Activated CD4-positive, alpha-beta T cell treated with anti-CD3 and anti-CD28 coated beads, Interleukin-2, amount 50 U/mL, for 48 hours (primary cell): ENCODE results near the gene TTC19.
"Not testable (repeated sequence)": the region's sequence is repeated elsewhere in the genome, so short reads cannot be mapped to it uniquely, and the experiment has no call there.

ENCODE experiments used
- DNase-seq, 2 experiments: peaks; one replicate each; pipeline ENCODE4 v3.0.0-alpha.2; 2020

The TTC19 gene

GRCh38 chr17:15973016-15973415 lies 26.6 kb upstream of the TTC19 start:
- DNase-seq: no peak

GRCh38 chr17:15973834-15974233 lies 25.8 kb upstream of the TTC19 start:
- DNase-seq: no peak

DNA sequence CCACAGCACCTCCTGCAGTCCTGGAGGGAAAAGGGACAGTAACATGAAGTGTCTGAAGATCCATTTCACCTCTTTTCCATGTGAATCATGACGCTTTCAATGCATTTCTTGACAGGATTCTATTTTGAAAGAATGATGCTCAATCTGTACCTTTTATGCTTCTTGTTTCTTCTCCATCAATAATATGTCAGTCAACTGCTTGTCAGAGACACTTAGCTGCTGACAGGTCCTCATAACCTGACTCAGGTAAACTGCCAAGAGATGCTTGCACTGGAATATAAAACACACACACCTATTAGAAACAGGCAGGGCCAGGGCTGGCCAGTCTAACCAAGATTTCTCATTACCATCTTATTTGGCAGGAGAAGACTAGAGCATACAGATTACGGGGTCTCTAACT lies 21.7 kb upstream of the TTC19 start:
- no peak for DNase-seq

DNA sequence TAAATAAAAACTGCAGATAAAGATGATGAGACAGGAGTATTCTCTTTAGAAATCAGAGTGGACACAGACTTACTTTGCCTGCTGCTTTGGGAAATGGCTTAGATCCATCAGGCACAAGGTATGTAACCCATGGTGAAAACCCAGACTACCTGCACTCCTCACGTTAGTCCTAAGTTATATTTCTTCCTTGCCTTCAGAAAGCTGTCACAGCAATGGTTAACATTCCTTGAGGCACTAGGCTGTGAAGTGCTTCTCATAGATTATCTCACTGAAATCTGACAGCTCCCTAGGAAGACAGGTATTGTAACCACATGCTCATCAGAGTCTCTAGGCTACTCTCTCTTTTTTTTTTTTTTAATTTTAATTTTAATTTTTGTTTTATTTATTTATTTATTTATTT lies 21.0 kb upstream of the TTC19 start:
- no peak for DNase-seq

- DNase-seq: not testable (repeated sequence)
Measured at GRCh38 chr17:15979013-15979412, 20.6 kb upstream of the TTC19 start.

DNA sequence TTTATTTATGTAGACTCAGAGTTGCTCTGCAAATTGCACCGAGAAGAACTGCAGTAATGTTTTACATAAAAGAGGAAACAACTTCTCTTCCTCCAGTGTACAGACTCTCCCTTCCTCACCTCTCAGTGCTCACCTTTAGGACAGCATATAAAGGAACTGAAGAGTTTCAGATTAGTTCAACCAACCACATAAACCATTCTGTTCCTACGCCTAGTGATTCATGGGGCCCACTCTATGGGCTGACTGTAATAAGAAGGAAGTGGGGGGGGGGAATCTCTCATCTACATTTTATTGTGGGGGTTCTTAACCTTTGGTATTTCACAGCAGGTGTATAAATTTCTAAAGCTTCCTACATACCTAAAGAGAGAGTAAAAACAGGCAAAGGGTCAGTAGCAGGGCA lies 18.4 kb upstream of the TTC19 start:
- peak in 1 of 2 experiments; percentile 39 for DNase-seq

GRCh38 chr17:15981646-15982580 lies 17.7 kb upstream of the TTC19 start:
- DNase-seq: no peak

DNA sequence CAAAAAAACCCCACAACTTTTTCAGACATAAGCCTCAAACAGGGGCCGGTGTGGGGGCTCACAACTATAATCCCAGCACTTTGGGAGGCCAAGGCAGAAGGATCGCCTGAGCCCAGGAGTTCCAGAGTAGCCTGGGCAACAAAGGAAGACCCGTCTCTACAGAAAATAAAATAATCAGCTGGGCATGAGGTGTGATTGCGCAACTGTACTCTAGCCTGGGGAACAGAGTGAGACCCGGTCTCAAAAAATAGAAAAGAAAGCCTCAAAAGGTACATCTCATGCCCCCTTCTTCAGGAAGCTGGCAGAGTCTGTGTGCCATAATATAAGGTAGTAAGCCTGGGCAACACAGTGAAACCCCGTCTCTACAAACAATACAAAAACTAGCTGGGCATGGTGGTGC lies 3.3 kb upstream of the TTC19 start:
- no peak for DNase-seq

DNA sequence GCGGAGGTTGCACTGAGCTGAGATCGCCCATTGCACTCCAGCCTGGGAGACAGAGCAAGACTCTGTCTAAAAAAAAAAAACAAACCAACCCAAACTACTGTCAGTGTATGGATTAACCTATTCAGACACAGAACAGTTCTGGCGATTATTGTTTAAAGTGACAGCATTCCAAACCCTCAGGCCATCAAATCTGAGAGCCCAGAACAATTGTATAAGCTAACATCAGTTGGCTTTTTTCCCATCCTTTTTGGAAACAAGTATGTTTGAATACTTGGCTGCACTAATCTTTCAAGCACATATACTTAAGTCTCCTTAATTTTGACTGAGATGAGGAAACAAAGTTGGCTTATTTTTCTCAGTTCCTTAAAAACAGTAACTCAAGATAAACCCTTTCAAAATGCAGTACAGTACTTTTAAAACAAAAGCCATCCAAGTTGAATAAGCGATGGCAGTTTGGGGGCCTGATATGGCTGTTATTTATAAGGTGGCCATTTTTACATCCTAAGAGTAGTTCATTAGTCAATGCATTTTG lies 1.5 kb upstream of the TTC19 start:
- DNase-seq: no peak

- DNase-seq: peak in 1 of 2 experiments; percentile 42
Measured at GRCh38 chr17:15999974-16000827, 577 bp downstream of the TTC19 start.

DNA sequence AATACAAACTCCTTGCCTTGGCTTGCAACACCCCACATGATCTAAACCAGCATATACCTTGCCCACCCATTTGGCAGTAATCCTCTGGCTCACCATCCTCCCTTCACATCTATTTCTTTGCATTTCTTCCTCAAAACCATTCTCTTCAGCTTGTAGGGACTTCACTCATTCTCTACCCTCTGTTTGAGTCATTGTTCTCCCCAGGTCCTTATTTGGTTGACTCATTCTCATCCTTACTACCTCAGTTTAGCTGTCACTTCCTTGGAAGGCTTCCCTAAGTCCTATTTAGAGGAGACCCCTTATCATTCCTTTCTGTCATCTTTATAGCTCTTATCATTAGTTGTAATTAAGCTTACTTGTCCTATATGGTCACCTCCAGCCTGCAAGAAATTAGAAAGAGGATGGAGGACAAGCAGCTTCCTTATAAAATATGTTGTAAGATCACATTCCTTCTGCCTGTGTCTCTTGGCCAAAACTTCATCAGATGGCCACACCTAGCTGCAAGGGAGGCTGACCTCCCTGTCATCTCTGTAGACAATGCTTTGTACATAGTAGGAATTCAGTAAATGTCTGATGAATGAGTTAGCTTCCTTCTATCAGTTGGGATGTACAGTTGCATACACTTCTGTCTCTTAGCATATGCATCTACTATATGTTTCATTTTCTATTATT lies 1.7 kb downstream of the TTC19 start:
- DNase-seq: no peak

DNA sequence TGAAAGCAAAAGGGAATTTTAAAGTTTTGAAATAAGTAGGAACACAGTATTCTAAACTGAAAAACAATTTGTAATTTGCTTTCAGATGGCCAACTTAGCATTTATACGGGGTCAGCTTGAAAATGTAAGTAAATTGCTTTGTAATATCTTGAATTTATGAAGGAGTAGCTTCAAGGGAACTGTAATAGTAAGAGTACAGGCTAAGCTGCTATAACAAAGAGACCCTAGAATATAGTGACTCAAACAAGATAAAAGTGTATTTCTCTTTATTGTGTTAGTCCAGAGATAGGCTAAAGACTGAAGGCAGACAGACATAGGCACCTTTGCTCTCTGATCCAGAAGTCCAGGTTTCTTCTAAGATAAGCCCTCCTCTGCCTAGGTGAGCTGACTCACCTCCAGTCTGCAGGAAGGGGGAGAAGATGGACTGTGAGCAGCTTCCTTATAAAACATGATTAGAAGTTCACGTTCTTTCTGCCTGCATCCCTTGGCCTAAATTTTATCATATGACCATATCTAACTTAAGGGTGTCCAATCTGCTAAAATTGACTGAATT lies 3.2 kb downstream of the TTC19 start:
- no peak for DNase-seq

DNA sequence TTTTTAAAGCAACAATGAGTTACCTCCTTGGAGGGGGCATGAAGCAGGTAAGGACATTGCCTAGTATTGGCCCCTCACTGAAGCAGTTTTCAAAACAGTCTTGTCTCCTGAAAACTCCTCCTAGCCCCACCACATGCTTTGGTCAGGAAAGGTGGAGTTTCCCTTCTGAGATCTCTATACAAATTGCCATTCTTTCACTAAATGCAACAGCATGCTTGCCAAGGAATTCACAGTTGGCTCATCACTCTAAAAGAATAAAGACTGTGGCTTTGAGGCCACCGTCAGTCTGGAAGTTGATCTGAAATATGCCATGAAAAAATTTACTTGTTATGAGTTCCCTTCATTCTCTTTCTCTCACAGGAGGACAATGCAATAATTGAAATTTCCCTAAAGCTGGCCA lies 4.2 kb downstream of the TTC19 start:
- no peak for DNase-seq

GRCh38 chr17:16005636-16006035 lies 6.0 kb downstream of the TTC19 start:
- no peak for DNase-seq

GRCh38 chr17:16007439-16007838 lies 7.8 kb downstream of the TTC19 start:
- DNase-seq: no peak

DNA sequence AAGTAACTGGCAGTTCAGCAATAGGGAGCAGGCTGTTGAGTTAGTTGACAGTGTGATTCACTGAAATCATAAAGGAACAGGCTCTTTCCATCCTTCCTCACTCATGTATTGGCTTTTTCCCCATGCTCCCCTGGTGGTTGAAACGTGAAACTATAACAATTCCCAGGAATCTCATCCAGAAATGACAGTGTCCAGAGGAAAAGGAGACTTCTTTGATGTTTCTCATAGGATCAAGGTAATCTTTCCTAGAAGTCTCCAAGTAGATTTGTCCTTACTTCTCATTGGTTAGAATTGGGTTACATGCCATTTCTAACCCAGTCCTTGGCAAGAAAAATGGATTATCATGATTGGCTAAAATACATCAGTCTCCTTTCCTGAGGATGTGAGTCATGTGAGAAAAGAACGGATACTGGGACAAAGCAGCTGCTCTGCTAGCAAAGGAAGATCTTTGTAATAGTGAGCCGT lies 14.4 kb downstream of the TTC19 start:
- no peak for DNase-seq

DNA sequence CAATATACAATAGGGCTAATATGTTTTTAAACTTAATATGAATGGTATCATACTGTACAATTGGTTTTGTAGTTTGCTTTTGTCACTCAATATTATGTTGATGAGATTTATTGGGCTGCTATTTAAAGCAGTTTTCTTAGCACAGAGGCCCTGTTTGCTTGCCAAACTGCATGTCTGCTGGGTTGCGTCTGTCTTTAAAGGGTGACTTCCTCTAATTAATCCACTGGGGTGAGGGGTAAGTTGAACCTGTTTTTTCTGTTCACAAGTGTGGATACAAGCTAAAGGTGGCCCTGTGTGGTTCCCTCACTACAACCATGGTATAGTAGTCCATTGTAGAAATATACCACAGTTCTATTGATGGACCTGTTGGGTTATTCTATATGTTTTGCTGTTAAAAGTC lies 19.7 kb downstream of the TTC19 start:
- no peak for DNase-seq

DNA sequence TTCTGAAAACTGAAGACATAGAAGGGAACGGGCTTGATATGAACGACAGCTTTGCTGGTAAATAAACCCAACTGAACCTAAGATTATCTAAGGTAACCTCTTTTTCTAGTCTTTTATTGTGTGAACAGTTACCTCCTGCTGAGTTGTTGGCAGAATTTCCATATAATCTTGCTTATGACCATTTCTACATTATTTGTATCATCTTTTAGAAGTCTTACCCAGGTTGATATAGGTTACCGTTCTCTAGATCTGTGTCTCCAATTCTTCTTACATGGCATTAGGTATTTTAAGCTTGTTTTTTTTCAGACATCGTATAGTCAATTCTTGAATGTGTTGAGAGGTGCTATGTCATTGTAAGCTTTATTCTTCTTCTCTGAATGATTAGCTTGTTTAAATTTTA lies 24.3 kb downstream of the TTC19 start:
- no peak for DNase-seq

- no peak for DNase-seq
Measured at GRCh38 chr17:16025202-16025601, 25.6 kb downstream of the TTC19 start.

GRCh38 chr17:16026895-16027294 lies 27.3 kb downstream of the TTC19 start:
- no peak for DNase-seq

DNA sequence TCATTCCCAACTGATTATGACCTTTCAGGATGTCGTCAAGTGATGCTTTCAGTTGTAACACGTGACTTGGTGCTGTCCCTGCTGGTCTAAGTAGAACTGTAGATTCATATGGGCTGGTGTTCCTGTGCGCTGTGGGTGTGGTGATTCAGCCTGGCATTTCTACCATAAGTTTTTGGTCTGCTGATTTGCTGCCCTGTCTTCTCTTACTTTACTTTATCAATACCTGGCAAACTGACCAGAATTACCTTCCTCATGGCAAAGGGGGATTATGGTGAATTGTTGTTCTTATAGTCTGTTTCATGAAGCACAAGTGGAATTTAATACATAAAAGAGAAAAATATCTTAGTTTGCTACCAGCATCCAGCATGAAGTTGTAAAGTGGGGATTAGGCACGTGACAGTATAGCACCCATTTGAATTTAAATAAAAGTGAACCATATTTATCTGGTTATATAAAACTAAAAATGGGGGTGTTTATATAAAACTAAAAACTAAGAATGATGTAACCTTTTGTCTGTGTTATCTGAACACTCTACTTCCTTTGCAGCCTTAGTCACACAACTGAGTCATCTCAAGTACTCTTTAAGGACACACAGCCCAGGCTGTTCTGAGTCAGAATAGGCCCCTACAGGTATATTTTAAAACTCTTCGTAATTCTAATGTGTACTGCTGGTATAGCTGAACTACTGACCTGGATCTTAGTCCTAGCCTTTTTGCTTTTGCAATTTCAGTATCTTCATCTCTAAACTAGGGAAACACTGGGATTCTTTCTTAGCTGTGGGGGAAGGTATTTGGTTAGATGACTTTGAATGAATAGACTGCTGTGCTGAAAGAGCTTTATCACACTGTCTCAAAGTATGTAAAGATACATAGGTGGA lies 28.3 kb downstream of the TTC19 start:
- peak; percentile 61 to 72 for DNase-seq
